ENCODE results near the gene NPNT.

Gene NPNT

DNA sequence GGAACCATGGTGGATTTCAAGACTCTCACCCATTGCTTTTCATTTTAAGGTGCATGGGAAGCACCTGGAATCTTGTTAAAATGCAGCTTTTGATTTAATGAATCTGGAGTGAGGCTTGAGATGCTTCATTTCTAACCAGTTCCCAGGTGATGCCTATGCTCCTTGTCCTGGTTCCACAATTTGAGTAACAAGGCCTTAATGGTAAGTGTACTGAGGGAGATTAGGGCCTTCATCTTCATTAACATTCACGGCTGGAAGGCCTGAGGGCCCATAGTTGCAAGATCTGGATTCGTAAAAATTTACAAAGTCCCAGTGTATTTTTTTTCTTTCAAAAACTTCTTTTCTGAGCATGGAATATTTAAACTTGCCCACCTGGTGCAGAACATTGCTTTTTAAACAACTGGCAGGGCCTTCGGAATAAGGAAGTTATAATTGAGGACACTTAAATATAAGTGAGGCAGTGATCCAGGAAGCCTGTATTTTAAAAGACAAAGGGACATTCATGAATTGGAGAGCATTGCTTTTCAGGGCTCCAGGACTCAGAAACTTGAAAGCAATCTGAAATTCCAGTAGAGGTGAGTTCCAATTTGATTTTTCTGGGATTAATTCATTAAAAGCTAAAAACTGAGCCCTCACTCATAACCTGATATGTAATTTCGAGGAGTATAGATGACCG is 77.8 kb downstream of the NPNT start:
- no peak for DNase-seq

GRCh38 chr4:105976915-105977314 is 81.6 kb downstream of the NPNT start:
- DNase-seq, result no peak

DNA sequence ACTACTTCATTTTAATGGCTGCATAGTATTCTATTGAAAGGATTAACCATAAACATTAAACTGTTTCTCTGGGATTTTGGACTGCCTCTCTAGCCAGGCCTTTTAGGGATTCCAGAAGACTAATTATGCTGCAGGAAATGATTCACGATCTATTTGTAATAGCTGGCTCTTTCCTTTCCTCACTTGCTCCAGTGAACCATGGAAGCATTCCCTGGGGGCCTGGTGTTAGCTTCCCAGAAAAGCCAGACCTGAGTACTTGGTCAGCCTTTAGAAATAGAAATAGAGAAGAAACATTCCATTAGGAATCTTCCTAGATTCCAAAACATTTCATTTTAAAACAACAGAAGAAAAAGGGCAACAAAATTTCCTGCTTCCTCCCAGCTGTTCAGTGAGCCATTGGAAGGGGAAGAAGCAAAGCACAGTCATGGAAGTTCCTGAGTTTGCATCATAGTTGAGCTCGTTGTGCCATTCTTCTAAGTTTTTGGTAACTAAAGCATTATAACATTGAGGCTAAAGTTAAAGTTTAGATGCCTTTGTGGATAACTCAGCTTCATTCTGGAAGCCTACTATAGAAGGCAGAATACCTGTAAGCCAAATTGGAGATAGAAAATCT is 83.5 kb downstream of the NPNT start:
- DNase-seq, result no peak

DNA sequence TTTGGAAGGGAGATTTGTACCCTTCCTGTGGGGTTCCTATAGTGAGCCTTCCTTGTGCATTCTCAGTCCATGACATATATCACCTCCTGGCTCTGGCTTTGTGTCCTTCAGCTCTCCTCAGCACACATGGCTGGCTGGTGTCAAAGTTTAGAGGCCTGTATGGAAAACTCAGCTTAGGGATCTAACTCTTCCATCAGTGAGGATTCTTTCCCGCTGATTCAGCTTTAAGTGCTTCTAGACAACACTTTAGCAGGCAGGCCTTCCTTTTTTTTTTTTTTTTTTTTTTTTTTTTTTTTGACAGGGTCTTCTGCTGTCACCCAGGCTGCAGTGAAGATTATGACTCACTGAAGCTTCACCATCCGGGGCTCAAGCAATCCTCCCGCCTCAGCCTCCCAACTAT is 84.2 kb downstream of the NPNT start:
- DNase-seq, result no peak

GRCh38 chr4:105988671-105989070 is 93.4 kb downstream of the NPNT start:
- no peak for DNase-seq

DNA sequence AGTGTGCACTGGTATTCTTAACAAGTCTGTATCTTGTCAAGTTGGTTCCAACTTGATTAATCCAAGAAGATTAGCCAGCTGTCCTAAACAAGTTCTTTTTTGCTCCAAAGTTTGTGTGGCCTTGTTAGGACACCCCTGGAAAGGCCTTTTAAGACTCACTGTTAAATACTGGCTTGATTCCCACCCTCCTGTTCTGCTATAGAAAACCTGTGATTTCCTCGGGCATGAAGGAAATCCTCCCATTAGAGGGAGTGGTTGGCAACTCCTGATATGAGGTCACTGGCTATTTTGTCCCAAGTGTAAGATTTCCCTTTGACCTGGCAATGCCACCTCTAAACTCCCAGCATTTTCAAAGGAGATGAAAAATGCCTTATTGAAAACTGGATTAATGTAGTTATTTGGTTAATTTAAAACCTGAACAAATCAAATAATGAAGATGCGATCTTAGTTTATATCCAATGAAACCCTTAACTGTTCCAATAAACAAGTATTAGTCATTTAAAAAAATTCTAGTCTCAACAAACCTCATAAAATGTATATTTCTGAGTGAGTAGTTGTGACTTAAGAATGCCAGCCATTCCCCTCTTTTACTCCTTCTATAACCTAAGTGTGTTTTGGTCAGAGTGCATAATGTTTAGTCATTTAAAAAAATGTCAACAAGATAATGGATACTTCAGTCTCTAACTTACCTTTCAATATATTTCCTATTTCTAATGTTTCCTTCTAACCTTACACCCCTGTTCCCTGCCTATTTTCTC is 94.4 kb downstream of the NPNT start:
- no peak for DNase-seq

- no peak for DNase-seq
Measured at GRCh38 chr4:105990933-105991332, 95.7 kb downstream of the NPNT start.

DNA sequence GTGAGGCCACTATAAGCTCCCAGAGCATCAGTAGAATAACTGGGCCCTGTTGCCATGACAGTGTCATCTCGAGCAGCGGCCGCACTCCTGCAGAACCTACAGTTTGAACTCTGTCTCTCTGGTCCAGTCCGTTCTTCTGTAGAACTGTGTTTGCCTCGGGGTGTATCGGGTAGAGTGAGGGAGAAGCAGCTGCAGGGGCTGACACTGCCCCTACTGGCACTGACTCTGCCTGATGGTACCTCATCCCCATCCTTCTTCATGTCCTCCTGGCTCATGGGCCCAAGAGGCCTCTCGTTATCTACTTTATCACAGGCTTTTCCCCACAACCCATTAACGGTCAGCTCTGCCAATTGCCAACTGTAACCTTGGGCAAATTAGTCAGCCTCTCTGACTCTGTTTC is 96.5 kb downstream of the NPNT start:
- DNase-seq, result no peak

DNA sequence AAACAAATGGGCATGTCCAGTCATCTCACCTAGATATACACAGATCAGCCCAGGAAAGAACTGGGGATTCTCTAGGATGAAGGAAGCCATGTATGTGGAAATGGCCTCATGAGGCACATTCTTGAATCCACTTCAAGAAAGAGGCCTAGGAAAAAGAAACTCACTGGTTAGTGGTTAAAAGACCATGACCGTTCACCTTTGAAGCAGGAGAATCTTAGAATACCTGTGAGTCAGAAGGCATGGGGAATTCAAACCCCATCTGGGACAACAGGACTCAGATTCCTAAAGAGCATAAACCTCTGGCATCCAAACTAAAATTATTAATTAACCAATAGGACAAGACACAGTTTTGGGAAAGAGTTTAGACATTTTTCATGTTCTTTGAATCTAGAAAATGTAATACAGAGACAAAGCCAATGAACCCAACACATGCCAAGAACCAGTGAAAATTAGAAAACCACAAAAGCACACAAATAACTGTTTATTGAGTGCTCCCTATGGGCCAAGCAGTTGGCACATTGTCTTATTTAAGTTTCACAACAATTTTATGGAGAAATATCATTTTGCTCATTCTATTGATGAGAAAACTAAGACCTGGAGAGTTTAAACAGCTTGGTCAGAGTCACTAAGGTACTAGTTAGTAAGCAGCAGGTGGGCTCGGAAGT is 97.5 kb downstream of the NPNT start:
- DNase-seq, result no peak

- no peak for DNase-seq
Measured at GRCh38 chr4:105994061-105994460, 98.8 kb downstream of the NPNT start.

GRCh38 chr4:105994841-105995501 is 99.7 kb downstream of the NPNT start:
- DNase-seq, result no peak

DNA sequence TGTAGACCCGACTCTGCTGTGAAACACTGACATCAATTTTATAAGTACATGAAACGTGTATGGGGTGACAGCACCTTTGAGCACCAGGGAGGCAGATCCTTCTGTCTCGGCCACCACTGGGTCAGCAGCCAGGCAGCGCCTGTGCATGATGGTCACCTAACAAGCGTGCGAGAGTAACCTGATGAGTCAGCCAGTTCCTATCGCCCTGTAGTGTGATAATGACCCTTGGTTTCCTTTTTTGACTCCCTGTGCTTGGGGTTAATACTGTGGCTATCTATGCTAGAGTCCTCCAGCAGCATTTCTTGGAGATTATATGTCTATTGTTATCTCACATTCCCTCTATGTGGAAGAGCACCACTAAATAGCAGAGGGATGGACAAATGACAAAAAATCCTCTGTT is 101.6 kb downstream of the NPNT start:
- no peak for DNase-seq

GRCh38 chr4:105998171-105999063 is 103.1 kb downstream of the NPNT start:
- DNase-seq, result no peak

DNA sequence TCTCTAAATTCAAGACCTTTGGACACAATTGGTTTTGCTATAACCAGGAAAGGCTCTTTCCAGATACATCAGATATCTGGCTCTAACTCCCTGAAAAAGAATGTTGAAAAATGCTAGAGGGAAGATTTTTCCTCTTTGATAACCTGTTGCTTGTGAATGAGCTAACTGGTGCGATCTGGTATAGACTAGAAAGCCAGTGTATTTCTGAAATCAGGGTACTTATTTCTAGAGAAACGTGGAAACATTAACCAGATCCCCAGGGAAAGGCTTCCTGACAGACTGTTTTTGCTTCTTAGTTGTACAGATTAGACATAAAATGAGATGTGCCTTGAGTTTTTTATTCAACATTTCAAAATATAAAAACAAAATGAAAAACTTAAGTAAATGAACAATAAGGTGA is 107.7 kb downstream of the NPNT start:
- DNase-seq, result no peak

DNA sequence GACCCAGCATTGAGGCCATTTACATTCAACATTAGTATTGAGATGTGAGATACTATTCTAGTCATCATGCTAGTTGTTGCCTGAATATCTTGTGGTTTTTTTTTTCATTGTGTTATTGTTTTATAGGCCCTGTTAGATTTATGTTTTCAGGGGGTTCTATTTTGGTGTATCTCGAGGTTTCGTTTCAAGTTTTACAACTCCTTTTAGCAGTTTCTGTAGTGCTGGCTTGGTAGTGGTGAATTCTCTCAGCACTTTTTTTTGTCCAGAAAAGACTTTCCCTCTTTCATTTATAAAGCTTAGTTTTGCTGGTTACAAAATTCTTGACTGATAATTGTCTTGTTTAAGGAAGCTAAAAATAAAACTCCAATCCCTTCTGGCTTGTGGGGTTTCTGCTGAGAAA is 115.5 kb downstream of the NPNT start:
- no peak for DNase-seq

GRCh38 chr4:106011387-106011786 is 116.1 kb downstream of the NPNT start:
- no peak for DNase-seq

- no peak for DNase-seq
Measured at GRCh38 chr4:106017975-106018374, 122.7 kb downstream of the NPNT start.

GRCh38 chr4:106019771-106020170 is 124.5 kb downstream of the NPNT start:
- DNase-seq, result no peak
